OCI-LY3 (cell line): Measurements from ENCODE around the gene SIAH3.

Source experiments
- H2AFZ ChIP-seq: fragments of 200-600, 300-600 bp; shearing (Covaris generic); 2 replicates; pipeline ENCODE4 v1.6.0; 2014; ENCODE audit warnings: antibody characterized with exemption, low read depth, low read length
- H3K27ac ChIP-seq: fragments of 200-600, 300-600 bp; sonication (generic); 2 replicates; pipeline ENCODE4 v1.5.1; 2014; ENCODE audit warnings: mild to moderate bottlenecking, low read length, moderate library complexity, mixed read lengths
- H3K27me3 ChIP-seq: fragments of 200-600, 300-600 bp; sonication (generic); 2 replicates; pipeline ENCODE4 v1.6.1; 2014; ENCODE audit warnings: low read depth, low read length, mixed read lengths
- H3K36me3 ChIP-seq: fragments of 200-600, 300-600 bp; sonication (generic); replicated peaks from 2 replicates; pipeline ENCODE3; 2014; ENCODE audit warnings: low read depth, low read length, mixed read lengths
- H3K4me1 ChIP-seq: fragments of 300-600, 200-600 bp; sonication (generic); 2 replicates; pipeline ENCODE4 v1.6.1; 2014; ENCODE audit warnings: low read length, mixed read lengths
- H3K4me2 ChIP-seq: fragments of 200-600, 300-600 bp; sonication (generic); 2 replicates; pipeline ENCODE4 v1.6.1; 2014; ENCODE audit warnings: low read length, mixed read lengths
- H3K4me3 ChIP-seq: fragments of 300-600, 200-600 bp; sonication (generic); 2 replicates; pipeline ENCODE4 v1.5.1; 2014; ENCODE audit warnings: antibody characterized with exemption, mild to moderate bottlenecking, low read length, moderate library complexity
- H3K79me2 ChIP-seq: fragments of 300-600, 200-600 bp; shearing (Covaris generic); 2 replicates; pipeline ENCODE4 v1.6.1; 2014; ENCODE audit warnings: mild to moderate bottlenecking, low read length, mixed read lengths
- H3K9ac ChIP-seq: fragments of 300-600, 200-600 bp; shearing (Covaris generic); 2 replicates; pipeline ENCODE4 v1.6.0; 2014; ENCODE audit warnings: mild to moderate bottlenecking, low read length, moderate library complexity
- H3K9me3 ChIP-seq: fragments of 200-600, 300-600 bp; shearing (Covaris generic); 2 replicates; pipeline ENCODE4 v1.6.1; 2014; ENCODE audit warnings: low read length, mixed read lengths; ENCODE audit not compliant: insufficient read depth
- H4K20me1 ChIP-seq: fragments of 200-600, 300-600 bp; sonication (generic); 2 replicates; pipeline ENCODE4 v1.6.1; 2016; ENCODE audit warnings: low read length, mixed read lengths; ENCODE audit not compliant: insufficient read depth
- EZH2phosphoT487 ChIP-seq: fragments of 200-600 bp; shearing (Covaris generic); IDR thresholded peaks from 2 replicates; pipeline ENCODE4 v1.6.1; 2018; ENCODE audit warnings: antibody characterized with exemption, mixed run types, low read depth
- TF ChIP-seq, protein P1 (sequence below): fragments of 200-600, 300-600 bp; sonication (generic); IDR thresholded peaks from 2 replicates; pipeline ENCODE4 v1.5.1; 2014; ENCODE audit warnings: antibody characterized with exemption, low read length, low read depth

SIAH3 gene

DNA sequence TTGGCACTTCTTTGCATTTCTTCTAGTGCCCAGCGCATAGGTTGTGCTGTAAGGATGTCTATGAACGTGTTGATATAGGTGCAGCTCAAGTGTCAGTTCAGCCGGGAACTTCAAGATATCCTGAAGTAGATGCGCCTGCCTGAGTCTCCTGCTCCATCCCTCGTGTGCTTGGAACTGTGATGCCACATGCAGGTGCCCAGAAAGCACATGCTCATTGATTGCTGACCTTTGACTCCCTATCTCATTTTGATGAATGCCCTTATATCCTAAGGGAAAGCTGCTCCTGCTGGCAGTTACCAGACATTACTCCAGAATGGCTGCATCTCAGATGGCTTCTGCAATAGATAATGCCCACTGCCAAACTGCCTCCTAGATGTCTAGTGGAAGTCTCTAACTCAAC, 108.6 kb downstream of the SIAH3 start:
- H3K27ac ChIP-seq: no peak overlapping the region
- no peak overlapping the region for H3K9ac ChIP-seq
- no peak overlapping the region for H2AFZ ChIP-seq
- peaks cover 7% of the 10 kb centered on the region for H3K27me3 ChIP-seq
- TF ChIP-seq EZH2phosphoT487: no peak
- no peaks in the 10 kb centered on the region for H3K4me1 ChIP-seq
- H3K9me3 ChIP-seq: no peaks in the 10 kb centered on the region
- no peak overlapping the region for H3K4me2 ChIP-seq
- H3K79me2 ChIP-seq: no peaks in the 10 kb centered on the region
- no peaks in the 10 kb centered on the region for H4K20me1 ChIP-seq
- no peak overlapping the region for H3K4me3 ChIP-seq
- no peaks in the 10 kb centered on the region for H3K36me3 ChIP-seq

DNA sequence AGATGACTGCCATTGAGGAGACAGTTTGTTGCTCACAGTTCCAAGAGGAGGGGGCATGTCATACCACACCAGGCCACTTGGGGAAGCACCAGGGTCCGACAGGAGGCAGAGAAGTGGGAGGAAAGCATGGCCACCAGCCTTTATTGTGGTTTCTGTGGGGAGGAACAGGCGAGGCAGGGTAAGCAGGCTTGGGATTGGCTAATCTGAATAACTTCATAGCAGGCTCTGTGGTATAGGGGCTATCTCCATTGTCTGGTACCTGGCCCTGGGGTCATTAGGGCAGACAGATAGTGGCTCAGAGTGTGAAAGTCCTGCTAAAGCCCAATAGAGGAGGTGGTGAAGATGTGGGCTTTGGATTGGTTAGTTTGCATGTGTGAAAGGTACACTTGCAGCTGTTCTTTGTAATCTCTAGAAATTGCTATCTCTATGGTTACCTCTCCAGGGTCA, 114.0 kb downstream of the SIAH3 start:
- H3K4me1 ChIP-seq: no peaks in the 10 kb centered on the region
- H3K4me2 ChIP-seq: no peak overlapping the region
- H3K4me3 ChIP-seq: no peak overlapping the region
- H3K36me3 ChIP-seq: no peaks in the 10 kb centered on the region
- TF ChIP-seq, protein P1, sequence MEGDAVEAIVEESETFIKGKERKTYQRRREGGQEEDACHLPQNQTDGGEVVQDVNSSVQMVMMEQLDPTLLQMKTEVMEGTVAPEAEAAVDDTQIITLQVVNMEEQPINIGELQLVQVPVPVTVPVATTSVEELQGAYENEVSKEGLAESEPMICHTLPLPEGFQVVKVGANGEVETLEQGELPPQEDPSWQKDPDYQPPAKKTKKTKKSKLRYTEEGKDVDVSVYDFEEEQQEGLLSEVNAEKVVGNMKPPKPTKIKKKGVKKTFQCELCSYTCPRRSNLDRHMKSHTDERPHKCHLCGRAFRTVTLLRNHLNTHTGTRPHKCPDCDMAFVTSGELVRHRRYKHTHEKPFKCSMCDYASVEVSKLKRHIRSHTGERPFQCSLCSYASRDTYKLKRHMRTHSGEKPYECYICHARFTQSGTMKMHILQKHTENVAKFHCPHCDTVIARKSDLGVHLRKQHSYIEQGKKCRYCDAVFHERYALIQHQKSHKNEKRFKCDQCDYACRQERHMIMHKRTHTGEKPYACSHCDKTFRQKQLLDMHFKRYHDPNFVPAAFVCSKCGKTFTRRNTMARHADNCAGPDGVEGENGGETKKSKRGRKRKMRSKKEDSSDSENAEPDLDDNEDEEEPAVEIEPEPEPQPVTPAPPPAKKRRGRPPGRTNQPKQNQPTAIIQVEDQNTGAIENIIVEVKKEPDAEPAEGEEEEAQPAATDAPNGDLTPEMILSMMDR: peak; percentile 24; the same call in 1 of the 2 replicates
- TF ChIP-seq EZH2phosphoT487: no peak
- H3K27me3 ChIP-seq: peaks cover 27% of the 10 kb centered on the region
- H3K79me2 ChIP-seq: no peaks in the 10 kb centered on the region
- H3K9me3 ChIP-seq: no peaks in the 10 kb centered on the region
- H3K27ac ChIP-seq: no peak overlapping the region
- H2AFZ ChIP-seq: no peak overlapping the region
- no peak overlapping the region for H3K9ac ChIP-seq
- no peaks in the 10 kb centered on the region for H4K20me1 ChIP-seq

DNA sequence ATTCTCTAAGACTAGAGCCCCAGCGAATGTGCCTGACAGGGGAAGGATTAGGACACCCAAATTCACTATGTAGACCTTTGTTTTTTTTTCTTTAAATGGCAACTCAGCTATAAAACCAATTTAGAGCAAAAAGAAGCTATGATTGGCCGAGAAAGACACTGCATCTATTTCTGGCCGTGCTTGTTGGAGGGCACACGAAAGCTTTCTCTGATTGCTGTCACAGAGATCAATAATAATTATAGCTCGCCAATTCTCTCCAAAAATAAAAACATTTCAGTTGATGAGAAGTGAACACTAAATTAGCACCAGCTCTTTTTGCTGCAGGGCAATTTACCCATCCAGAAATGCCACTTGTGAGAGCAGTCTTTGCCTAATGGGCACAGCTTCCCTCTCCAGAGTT, 118.2 kb downstream of the SIAH3 start:
- Histone ChIP-seq H3K9ac (no peak overlapping the region), H4K20me1 (no peaks in the 10 kb centered on the region), H3K79me2 (no peaks in the 10 kb centered on the region), H3K4me2 (no peak overlapping the region), H3K36me3 (no peaks in the 10 kb centered on the region), H3K27me3 (peaks cover 26% of the 10 kb centered on the region), H2AFZ (no peak overlapping the region; the same call in 1 of the 2 replicates), H3K4me3 (no peak overlapping the region), H3K27ac (no peak overlapping the region), H3K4me1 (peaks cover 6% of the 10 kb centered on the region), H3K9me3 (no peaks in the 10 kb centered on the region)
- no peak for TF ChIP-seq EZH2phosphoT487
- TF ChIP-seq, protein P1: no peak

DNA sequence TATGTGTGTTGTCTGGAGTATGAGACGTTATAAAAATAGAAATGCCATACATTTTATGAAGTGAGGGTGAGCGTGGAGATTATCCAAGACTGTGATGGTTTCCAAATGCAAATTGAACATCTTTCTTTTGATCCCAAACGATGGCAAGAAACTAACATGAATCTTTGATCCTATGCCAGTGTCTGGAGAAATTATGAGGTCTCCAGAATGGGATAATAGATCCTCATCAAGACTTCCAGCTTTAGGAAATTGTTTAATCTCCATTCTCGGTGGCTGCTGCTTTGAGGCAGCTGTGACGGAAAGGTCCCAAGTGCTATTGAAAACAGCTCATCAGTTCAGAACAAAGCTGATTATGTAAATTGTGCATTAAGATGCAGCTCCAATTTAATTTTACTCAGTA, 118.6 kb downstream of the SIAH3 start:
- no peak overlapping the region for H3K4me3 ChIP-seq
- H3K27me3 ChIP-seq: peaks cover 26% of the 10 kb centered on the region
- no peak for TF ChIP-seq EZH2phosphoT487
- TF ChIP-seq, protein P1: no peak
- no peak overlapping the region for H2AFZ ChIP-seq
- H3K9me3 ChIP-seq: no peaks in the 10 kb centered on the region
- peaks cover 10% of the 10 kb centered on the region for H3K4me1 ChIP-seq
- H3K4me2 ChIP-seq: no peak overlapping the region
- no peak overlapping the region for H3K27ac ChIP-seq
- no peaks in the 10 kb centered on the region for H3K79me2 ChIP-seq
- H3K9ac ChIP-seq: no peak overlapping the region
- H3K36me3 ChIP-seq: no peaks in the 10 kb centered on the region
- no peaks in the 10 kb centered on the region for H4K20me1 ChIP-seq
